Midbrain (tissue), 1 donor: ENCODE data around the gene ATP9B.
A peak's percentile ranks its signal among the peaks of the same experiment; 100 is the strongest.
"Not testable (repeated sequence)": the region's sequence is repeated elsewhere in the genome, so short reads cannot be mapped to it uniquely, and the experiment has no call there.

Source experiments
- DNase-seq: peaks from one replicate; lab custom pipeline; 2025; lab: John Stamatoyannopoulos, UW

ATP9B gene

DNA sequence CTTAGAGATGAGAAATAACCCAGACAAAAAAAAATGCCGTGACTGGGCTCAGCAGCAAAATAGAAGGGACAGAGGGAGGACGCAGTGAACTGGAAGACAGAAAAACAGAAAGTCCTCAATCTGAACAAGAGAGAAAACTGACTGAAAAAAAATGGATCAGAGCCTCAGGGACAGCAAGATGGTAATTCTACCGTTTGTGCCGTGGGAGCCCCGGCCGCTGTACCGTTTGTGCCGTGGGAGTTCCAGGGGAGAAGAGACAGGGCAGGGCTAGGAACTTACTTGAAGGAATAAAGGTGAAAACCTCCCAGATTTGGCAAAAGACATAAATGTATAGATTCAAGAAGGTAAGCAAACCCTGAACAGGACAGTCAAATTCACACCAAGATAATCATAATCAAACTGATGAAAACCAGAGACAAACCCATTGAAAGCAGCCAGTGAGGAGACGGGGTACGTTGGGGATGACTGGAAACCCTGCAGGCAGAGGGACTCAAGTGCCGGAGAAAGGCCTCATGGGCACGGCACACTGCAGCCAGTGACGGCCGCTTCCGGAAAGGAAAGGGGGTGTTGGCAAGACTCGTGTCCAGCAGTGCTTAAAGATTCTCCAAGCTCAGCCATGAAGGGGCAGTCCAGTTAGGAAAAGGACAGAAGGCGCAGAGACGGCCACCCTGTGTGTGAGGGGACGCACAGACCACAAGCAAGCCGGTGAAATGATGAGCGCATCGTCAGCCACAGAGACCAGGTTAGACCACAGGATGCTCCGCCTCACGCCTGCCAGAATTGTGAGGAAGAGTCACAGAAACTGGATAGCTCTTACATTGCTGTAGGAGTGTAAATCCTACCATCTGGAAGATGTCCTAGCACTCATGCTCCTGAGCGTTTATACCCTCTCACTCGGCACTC is 286.5 kb downstream of the ATP9B start:
- DNase-seq, result no peak

GRCh38 chr18:79356435-79356834 is 287.2 kb downstream of the ATP9B start:
- DNase-seq, result no peak

DNA sequence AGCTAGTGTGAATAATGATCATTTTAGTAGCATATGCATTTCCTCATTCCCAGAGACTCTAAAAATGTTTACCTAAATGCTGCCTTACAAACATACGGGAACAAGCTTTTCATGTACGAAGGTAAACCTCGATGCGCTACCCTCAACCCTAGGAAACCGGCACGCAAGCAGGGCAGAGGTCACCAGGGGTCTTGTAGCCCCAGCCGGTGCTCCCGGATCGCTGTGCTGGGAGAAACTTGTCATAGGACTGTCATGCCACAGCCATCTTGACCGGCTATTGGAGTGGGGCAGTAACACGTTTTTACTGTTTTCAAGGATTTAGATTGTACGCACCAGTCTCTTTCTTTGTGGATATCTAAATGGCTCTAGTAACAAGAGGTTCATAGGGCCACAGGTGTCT is 291.7 kb downstream of the ATP9B start:
- DNase-seq, result no peak

GRCh38 chr18:79361766-79362522 is 292.8 kb downstream of the ATP9B start:
- no peak for DNase-seq

- no peak for DNase-seq
These were observed 296.5 kb downstream of the ATP9B start for GRCh38 chr18:79365701-79366100.

- DNase-seq, result no peak
These were observed 297.2 kb downstream of the ATP9B start for GRCh38 chr18:79366177-79367094.

DNA sequence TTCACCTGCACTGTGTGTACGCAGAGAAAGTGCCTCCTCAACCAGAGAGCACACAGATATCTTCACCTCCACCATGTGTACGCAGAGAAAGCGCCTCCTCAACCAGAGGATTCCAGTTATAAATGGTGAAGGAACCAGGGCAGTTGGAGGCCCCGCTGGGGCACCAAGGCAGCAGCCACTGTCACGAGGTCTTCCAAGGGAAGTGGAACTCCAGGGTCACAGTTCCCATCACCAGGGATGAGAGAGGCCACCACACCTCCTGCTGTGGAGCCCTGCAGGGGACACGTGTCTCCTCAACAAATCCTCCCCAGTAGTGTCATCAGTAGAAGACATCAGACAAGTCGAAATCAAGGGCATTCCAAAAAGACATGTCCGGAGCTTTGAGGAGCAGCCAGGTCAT is 298.3 kb downstream of the ATP9B start:
- no peak for DNase-seq

DNA sequence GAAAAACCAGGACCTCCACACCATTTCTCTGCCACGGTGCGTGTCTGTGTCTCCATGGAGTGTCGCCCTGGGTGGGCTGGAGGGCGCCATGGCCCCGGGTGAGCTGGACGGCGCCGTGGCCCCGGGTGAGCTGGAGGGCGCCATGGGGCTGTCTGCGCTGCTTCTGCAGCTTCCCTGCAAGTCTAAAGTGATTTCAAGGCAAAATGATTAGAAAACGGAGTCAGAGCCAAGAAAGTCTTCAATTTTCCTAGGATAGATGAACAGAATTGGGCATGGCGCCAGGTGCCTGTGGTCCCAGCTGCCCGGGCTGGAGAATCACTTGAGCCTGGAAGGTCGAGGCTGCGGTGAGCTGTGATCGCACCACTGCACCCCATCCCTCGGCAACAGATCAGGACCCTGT is 298.8 kb downstream of the ATP9B start:
- no peak for DNase-seq

- no peak for DNase-seq
These were observed 299.5 kb downstream of the ATP9B start for GRCh38 chr18:79368681-79369080.

- no peak for DNase-seq
These were observed 302.4 kb downstream of the ATP9B start for GRCh38 chr18:79371561-79372121.

- DNase-seq, result no peak
These were observed 303.3 kb downstream of the ATP9B start for GRCh38 chr18:79372461-79372860.

DNA sequence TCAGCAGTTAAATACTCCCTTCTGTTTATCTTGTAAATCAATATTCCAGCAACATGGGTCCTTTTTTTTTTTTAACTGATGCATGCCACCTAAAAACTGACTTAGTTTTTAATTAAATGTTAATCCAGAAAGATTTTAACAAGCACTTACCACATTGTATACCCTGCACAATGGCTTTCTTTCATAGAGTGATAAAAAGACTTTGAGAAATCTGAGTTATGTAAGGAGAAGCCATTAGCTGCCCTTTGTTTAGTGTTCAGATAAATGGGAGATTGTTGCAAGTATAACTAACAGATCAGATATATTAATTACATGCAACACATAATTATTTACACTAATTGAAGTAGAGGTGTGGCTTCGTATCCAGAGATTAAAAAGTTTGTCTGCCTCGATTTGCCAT is 303.8 kb downstream of the ATP9B start:
- DNase-seq, result peak; percentile 42

- DNase-seq, result no peak
These were observed 304.5 kb downstream of the ATP9B start for GRCh38 chr18:79373736-79374135.

DNA sequence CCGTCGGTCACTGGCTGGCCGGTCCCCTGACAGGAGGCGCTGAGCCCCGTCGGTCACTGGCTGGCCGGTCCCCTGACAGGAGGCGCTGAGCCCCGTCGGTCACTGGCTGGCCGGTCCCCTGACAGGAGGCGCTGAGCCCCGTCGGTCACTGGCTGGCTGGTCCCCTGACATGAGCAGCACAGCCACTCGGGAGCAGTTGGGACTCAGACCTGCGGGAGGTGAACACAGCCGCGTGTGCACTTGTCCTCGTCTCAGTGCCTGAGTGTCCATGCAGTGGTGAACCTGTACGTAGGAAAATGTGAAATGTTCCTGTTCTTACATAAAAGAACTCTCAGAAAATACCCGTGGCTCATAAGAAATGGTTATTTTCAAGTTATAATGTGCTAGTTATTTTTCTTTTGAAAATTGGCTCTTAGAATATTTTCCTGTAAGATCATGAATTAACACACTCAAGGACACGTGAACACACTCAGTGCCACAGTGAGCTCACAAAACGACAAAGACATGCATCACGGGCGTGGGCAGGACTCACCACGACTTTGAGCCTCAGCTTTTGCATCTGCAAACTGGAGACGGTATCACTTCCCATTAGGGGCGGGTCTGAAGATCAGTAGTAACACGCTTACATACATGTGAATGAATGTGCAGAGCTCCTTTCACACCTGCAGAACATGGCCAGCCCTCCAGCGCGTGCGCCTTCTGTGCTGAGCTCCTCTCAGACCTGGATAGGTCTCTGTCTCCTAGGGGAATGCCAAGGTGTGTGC is 305.4 kb downstream of the ATP9B start:
- DNase-seq, result no peak

- no peak for DNase-seq
These were observed 306.4 kb downstream of the ATP9B start for GRCh38 chr18:79375441-79376154.

DNA sequence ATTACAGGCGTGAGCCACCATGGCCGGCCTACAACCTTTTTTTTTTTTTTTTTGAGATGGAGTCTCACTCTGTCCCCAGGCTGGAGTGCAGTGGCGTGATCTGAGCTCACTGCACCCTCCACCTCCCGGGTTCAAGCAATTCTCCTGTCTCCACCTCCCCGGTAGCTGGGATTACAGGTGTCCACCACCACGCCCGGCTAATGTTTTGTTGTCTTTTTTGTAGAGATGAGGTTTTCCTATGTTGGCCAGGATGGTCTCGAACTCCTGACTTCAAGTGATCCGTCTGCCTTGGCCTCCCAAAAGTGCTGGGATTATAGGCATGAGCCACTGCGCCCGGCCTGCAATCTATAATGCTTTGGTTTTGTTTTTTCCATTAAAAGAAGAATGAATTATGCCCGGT is 307.5 kb downstream of the ATP9B start:
- DNase-seq, result not testable (repeated sequence)

DNA sequence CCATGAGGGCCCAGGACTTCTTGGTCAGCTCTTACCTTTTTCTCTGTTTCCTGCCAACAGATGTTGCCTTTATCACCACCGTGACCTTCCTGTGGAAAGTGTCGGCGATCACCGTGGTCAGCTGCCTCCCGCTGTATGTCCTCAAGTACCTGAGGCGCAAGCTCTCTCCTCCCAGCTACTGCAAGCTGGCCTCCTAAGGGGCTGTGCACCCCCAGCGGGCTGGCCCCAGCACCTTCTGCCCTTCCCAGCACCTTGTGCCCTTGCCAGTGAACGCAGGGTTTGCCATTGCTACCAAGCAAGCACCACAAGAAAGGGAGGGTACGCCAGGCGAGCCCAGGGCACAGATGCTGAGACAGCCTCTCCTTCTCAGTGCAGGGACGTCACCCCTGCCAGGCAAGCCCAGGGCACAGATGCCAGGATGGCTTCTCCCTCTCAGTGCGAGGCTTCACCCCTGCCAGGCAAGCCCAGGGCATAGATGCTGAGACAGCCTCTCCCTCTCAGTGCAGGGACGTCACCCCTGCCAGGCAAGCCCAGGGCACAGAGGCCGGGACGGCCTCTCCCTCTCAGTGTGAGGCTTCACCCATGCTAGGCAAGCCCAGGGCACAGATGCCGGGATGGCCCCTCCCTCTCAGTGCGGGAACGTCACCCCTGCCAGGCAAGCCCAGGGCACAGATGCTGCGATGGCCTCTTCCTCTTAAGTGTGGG is 308.1 kb downstream of the ATP9B start:
- no peak for DNase-seq

DNA sequence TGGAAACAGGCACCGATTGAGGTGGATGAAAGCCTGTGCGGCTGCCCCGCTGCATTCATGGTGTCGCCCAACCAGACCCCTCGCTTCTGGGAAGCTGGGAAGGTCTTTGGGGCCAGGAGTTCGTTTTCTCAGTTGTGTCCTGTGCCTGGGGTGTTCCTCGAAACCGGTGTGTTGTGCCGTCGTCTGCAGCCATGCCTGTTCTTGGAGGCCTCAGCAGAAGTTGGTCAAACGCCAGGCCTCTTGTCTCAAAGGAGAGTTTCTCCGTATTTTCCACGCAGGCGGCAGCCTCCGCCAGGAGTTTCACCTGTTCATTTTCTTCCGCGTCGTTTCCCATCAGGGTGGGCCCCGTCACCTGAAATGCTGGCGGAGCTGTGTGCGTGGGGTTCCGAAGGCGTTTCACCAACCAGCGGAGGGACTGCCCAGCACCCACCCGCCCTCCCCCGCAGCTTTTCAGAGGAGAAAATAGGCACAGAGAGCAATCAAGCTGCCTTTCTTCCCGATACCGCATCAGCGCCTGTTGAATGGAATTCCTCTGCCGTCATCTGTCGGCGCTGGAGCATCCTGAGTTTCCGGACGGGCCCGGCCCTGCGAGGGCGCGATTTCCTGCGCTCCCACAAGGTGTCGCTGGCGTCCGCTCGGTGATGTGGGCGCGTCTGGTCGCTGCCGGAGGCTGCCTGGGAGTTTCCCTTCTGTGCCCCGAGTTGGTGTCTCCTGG is 309.5 kb downstream of the ATP9B start:
- peak; percentile 86 for DNase-seq
